Tibial nerve (tissue), 4 donors: ENCODE results near the gene PRKCB. TPM values are rescaled to one million over a fixed set of nuclear protein-coding genes. Genes with fewer than 3 reads are reported as not detected.

Experiments
- DNase-seq, 2 donors: peaks; one replicate each; pipeline ENCODE4 v3.0.0-alpha.2; 2019; ENCODE audit warnings: low spot score in 2 of 2
- H3K27ac ChIP-seq, 4 donors: fragments of 200-600 bp; sonication (generic) in 3 of 4; one replicate each; pipeline ENCODE4 v1.5.1; 2017 to 2019; ENCODE audit warnings: mild to moderate bottlenecking in 1 of 4
- H3K27me3 ChIP-seq, 2 donors: fragments of 200-600 bp; sonication (generic) in 1 of 2; one replicate each; pipeline versions ENCODE4 v1.5.1 to v1.6.0; 2017 to 2019
- H3K36me3 ChIP-seq, 3 donors: fragments of 200-600 bp; sonication (generic); one replicate each; pipeline ENCODE4 v1.5.1; 2018 to 2019
- H3K4me1 ChIP-seq, 4 donors: fragments of 200-600 bp; sonication (generic) in 3 of 4; one replicate each; pipeline ENCODE4 v1.5.1; 2017 to 2019
- H3K4me3 ChIP-seq, 4 donors: fragments of 200-600 bp; sonication (generic) in 3 of 4; one replicate each; pipeline ENCODE4 v1.5.1; 2017 to 2019; ENCODE audit warnings: mild to moderate bottlenecking in 1 of 4, moderate library complexity in 1 of 4
- H3K9me3 ChIP-seq, 4 donors: fragments of 200-600 bp; sonication (generic) in 3 of 4; one replicate each; pipeline ENCODE4 v1.5.1; 2017 to 2019
- EP300 ChIP-seq, 2 donors: sonication (generic); formaldehyde crosslinking; IDR thresholded peaks; one replicate each; pipeline ENCODE4 v1.6.1; 2017; ENCODE audit warnings: antibody characterized with exemption in 2 of 2, mild to moderate bottlenecking in 1 of 2
- POLR2A ChIP-seq, 2 donors: fragments of 450-650 bp; IDR thresholded peaks; one replicate each; pipeline ENCODE4 v1.6.1; 2017; ENCODE audit warnings: antibody characterized with exemption in 2 of 2, mild to moderate bottlenecking in 2 of 2, moderate library complexity in 2 of 2
- WGBS, 2 donors: methylation state at CpG; one replicate each; pipeline ENCODE4 v1.1.5; 2018; 5-methylcytosine and 5-hydroxymethylcytosine counted together
- total RNA-seq, 4 donors: library from RNA; depleted of rRNA; stranded (reverse); fragments of >200 nt; gene quantifications; one replicate each; pipeline ENCODE4 v1.1.0, GENCODE V29; 2016
- TF ChIP-seq, protein P1 (sequence below), 5 experiments: fragments of 200-600 bp in 3 of 5; fragments of 450-650 bp in 2 of 5; sonication (generic) in 3 of 5; IDR thresholded peaks; one replicate each; pipeline ENCODE4 v1.5.1; 2016 to 2019; ENCODE audit warnings: antibody characterized with exemption in 5 of 5, mild to moderate bottlenecking in 3 of 5, moderate library complexity in 2 of 5

PRKCB gene
- total RNA-seq, 4 donors from 2014 or later: 2.7 to 6.9 (median 4.3) TPM

GRCh38 chr16:23917621-23918020, 81.8 kb downstream of the PRKCB start:
- Histone ChIP-seq H3K36me3 (no peaks in the 10 kb centered on the region), H3K4me3 (no peak overlapping the region), H3K27me3 (no peaks in the 10 kb centered on the region), H3K27ac (no peak overlapping the region), H3K4me1 (no peaks in the 10 kb centered on the region), H3K9me3 (no peaks in the 10 kb centered on the region)
- TF ChIP-seq EP300 (IDR thresholded peaks at IDR 0.05): no peak
- TF ChIP-seq, protein P1, sequence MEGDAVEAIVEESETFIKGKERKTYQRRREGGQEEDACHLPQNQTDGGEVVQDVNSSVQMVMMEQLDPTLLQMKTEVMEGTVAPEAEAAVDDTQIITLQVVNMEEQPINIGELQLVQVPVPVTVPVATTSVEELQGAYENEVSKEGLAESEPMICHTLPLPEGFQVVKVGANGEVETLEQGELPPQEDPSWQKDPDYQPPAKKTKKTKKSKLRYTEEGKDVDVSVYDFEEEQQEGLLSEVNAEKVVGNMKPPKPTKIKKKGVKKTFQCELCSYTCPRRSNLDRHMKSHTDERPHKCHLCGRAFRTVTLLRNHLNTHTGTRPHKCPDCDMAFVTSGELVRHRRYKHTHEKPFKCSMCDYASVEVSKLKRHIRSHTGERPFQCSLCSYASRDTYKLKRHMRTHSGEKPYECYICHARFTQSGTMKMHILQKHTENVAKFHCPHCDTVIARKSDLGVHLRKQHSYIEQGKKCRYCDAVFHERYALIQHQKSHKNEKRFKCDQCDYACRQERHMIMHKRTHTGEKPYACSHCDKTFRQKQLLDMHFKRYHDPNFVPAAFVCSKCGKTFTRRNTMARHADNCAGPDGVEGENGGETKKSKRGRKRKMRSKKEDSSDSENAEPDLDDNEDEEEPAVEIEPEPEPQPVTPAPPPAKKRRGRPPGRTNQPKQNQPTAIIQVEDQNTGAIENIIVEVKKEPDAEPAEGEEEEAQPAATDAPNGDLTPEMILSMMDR (IDR thresholded peaks at IDR 0.05): no peak
- TF ChIP-seq POLR2A (IDR thresholded peaks at IDR 0.05): no peak
- 86 to 87% methylated on average over 6 of the region's 6 CpGs for WGBS, 2 donors
- no peak for DNase-seq

DNA sequence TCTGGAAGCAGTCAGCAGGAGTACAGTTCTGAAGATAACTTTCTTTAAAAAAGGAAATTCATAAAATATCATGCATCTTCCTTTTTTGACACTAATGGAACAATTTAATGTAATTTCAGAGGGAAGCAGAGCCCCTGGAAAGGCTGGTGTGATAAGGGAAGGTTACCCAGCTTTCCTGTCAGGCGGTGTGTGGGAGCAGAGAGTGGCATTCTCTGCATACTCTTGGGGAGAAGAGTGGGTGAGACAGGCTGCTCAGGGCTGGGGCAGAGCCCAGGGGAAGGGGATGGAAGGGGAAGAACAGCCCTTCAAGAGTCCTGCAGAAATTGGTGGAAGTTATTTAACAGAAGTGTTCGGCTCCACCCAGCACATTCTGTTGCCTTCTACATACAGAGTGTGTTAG, 84.7 kb downstream of the PRKCB start:
- TF ChIP-seq EP300 (IDR thresholded peaks at IDR 0.05) (no peak), POLR2A (IDR thresholded peaks at IDR 0.05) (no peak)
- TF ChIP-seq, protein P1 (IDR thresholded peaks at IDR 0.05): no peak
- no peaks in the 10 kb centered on the region for H3K27me3 ChIP-seq
- H3K4me3 ChIP-seq: no peak overlapping the region
- 55 to 72% methylated on average over 2 of the region's 2 CpGs for WGBS, 2 donors
- no peaks in the 10 kb centered on the region for H3K9me3 ChIP-seq
- no peak overlapping the region for H3K27ac ChIP-seq
- no peaks in the 10 kb centered on the region for H3K36me3 ChIP-seq
- DNase-seq: no peak
- no peaks in the 10 kb centered on the region for H3K4me1 ChIP-seq

DNA sequence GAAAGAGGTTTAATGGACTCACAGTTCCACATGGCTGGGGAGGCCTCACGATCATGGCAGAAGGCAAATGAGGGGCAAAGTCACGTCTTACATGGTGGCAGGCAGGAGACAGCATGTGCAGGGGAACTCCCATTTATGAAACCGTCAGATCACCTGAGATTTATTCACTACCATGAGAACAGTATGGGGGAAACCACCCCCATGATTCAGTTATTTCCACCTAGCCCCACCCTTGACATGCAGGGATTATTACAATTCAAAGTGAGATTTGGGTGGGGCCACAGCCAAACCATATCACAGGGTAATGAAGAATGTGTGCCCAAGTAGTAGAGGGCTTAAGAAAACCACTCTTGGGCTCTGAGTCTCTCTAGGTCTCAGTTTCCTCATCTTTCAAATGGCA, 85.1 kb downstream of the PRKCB start:
- Histone ChIP-seq H3K4me1 (no peaks in the 10 kb centered on the region), H3K9me3 (no peaks in the 10 kb centered on the region), H3K27me3 (no peaks in the 10 kb centered on the region), H3K36me3 (no peaks in the 10 kb centered on the region), H3K4me3 (no peak overlapping the region), H3K27ac (no peak overlapping the region)
- no peak for DNase-seq
- no peak for TF ChIP-seq EP300 (IDR thresholded peaks at IDR 0.05)
- TF ChIP-seq POLR2A (IDR thresholded peaks at IDR 0.05): no peak
- TF ChIP-seq, protein P1 (IDR thresholded peaks at IDR 0.05): no peak
- 76 to 81% methylated on average over 3 of the region's 3 CpGs for WGBS, 2 donors

- Histone ChIP-seq H3K36me3 (no peaks in the 10 kb centered on the region), H3K4me3 (no peak overlapping the region), H3K4me1 (no peaks in the 10 kb centered on the region), H3K27me3 (no peaks in the 10 kb centered on the region), H3K9me3 (no peaks in the 10 kb centered on the region), H3K27ac (no peak overlapping the region)
- TF ChIP-seq, protein P1 (IDR thresholded peaks at IDR 0.05): no peak
- TF ChIP-seq EP300 (IDR thresholded peaks at IDR 0.05) (no peak), POLR2A (IDR thresholded peaks at IDR 0.05) (no peak)
- DNase-seq: no peak
These were observed 86.6 kb downstream of the PRKCB start for GRCh38 chr16:23922406-23922805.

- 64 to 71% methylated on average over 8 of the region's 8 CpGs for WGBS, 2 donors
- no peak for DNase-seq
- Histone ChIP-seq H3K4me1 (no peaks in the 10 kb centered on the region), H3K4me3 (no peak overlapping the region), H3K27ac (no peak overlapping the region), H3K9me3 (no peaks in the 10 kb centered on the region), H3K36me3 (no peaks in the 10 kb centered on the region), H3K27me3 (no peaks in the 10 kb centered on the region)
- TF ChIP-seq EP300 (IDR thresholded peaks at IDR 0.05): no peak
- no peak for TF ChIP-seq POLR2A (IDR thresholded peaks at IDR 0.05)
- TF ChIP-seq, protein P1 (IDR thresholded peaks at IDR 0.05): no peak
These were observed 88.3 kb downstream of the PRKCB start for GRCh38 chr16:23924128-23924527.
